ENCODE data around the gene TRAF3IP3. TPM values are rescaled to one million over a fixed set of nuclear protein-coding genes. Genes with fewer than 3 reads are reported as not detected.

Gene TRAF3IP3, protein sequence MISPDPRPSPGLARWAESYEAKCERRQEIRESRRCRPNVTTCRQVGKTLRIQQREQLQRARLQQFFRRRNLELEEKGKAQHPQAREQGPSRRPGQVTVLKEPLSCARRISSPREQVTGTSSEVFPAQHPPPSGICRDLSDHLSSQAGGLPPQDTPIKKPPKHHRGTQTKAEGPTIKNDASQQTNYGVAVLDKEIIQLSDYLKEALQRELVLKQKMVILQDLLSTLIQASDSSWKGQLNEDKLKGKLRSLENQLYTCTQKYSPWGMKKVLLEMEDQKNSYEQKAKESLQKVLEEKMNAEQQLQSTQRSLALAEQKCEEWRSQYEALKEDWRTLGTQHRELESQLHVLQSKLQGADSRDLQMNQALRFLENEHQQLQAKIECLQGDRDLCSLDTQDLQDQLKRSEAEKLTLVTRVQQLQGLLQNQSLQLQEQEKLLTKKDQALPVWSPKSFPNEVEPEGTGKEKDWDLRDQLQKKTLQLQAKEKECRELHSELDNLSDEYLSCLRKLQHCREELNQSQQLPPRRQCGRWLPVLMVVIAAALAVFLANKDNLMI
- 0.47 TPM for total RNA-seq

DNA sequence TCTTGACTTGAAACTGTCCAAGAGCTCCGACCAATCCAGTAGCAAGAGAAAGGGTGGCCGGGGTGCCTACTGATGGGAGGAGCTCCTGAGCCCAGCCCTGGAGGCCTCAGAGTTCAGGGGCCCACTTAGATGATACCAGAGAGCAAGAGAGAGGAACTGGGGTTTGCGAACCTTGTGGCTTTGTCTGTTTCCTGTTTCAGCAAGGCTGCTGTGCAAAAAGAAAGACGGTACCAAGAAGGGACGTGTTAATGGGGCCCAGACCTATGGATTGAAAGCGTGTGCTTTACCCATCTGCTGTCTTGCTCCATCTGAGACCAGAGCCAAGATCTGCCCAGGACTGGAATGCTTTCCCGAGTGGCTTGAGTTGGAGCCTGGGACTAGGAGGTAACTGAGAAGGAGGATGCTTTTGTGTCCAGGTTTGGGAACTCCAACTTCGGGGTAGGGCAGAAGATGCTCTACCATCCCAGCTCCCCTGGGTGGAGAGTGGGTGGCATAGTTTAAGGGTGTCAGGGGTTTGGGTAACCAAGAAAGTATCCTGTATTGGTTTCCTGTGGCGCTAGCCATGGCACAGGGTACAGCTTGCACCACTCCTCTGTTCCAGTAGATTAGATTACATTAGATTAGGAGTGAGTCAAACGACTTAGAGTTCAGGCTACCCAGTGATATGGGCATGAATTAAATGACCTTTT is at the start of gene TRAF3IP3:
Gene TRAF3IP3 (plus strand): TSS at position 128 of the 689 bp plus-strand sequence. CDS start 3,987 bp downstream, outside the sequence.
- no peak for DNase-seq

DNA sequence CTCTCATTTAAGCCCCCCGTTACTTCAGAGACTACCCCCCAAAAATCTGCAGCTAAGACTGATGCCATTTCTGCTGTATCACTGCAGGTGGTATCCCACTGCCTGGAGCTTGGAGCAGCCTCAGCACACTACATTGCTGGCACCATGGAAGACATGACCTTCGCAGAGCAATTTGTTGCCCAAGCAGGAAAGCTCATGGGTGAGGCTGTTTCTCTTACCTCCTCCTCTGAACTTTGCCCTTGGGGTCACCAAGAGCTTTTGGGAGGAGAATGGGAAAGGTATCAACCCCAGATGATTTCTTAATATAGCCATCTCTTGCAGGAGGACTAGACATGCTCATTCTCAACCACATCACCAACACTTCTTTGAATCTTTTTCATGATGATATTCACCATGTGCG is 49.2 kb upstream of the TRAF3IP3 start:
- no peak for DNase-seq

DNA sequence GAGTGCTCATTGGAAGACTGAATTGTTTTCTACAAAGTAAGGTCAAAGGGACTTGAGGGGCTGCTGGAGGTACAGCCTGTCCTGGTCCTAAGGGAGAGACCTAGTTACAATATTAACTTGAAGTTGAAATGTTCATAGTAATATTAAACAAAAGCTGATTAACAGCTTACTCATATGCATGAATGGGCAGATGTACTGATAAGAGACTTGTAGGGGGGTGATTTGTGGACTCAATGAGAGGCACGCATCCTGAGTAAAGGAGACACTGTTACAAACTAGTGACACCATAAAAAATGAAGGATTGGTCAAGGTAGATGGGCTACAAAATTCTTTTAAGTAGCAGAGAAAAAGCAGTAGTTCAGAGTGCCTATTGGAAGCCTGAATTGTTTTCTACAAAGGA is 48.5 kb upstream of the TRAF3IP3 start:
- DNase-seq: no peak

DNA sequence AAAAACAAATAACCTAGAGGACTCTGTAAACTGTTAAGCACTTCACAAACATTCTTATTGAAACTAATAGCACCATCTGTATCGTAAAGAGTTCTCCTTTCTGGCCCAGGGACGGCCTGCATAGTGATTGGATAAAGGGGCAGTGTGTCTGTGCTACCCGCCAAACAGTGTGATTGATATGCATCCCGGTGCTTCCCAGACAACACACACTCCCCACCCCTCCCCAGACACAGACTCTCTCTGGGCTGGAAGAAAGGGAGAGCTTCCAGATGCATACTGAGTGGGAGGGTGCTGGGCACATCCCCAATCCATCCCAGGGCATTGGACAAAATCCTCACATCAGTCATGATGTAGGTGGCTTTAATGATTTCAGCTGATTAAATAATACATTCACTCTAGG is 47.6 kb upstream of the TRAF3IP3 start:
- no peak for DNase-seq

DNA sequence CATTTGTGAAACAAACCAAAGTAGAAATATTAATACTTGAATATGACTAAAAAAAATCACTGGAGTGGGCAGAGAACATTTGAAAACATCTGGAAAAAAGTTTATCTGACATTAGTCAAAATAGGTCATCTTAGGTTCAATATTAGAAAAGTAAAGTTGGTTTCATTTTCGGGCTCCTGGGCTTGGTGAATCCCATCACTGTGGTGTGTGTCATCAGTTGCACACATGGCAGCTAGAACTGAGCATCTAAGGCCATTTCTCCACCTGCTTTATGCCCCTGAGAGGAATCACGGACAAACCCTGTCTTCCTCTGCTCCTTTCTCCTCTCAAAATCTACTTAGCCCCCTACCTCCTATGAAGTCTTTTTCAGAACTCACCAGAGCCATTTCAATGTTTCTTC is 45.8 kb upstream of the TRAF3IP3 start:
- no peak for DNase-seq

- DNase-seq: no peak
Observed at GRCh38 chr1:209710847-209711246, 45.0 kb upstream of the TRAF3IP3 start.

DNA sequence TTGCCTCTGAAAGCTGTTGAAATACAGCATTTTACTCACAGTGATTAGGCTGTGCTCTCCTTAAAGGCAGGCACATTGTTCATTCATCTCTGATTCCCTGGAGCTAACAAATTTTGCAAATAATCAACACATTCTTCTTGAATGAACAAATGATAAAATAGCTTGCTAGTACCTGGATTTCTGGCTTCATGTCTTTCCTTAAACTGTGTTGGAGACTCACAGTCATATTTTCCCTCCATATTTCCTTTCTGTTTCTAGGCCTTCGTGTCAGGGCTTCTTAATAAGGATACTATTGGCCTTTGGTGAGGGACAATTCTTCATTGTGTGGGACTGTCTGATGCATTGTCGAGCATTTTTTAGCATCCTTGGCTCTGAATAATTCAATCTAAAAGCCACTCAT is 41.5 kb upstream of the TRAF3IP3 start:
- DNase-seq: no peak

DNA sequence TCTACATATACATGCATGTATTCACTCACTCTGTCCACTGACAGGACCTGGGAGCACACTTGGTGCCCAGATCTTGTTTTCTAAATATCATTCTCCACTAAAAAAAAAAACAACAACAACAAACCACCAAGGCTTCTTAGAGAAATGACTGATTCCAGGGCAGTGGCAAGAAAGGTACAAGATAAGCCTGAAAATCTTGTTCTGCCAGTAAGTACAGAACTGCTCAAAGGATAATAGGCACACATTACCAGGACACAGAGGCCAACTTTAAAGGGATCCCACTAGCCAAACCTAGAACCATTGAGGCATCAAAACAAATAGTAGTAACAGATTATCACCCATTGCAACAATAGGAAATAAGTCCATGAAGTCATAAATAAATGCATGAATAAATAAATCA is 40.5 kb upstream of the TRAF3IP3 start:
- no peak for DNase-seq

DNA sequence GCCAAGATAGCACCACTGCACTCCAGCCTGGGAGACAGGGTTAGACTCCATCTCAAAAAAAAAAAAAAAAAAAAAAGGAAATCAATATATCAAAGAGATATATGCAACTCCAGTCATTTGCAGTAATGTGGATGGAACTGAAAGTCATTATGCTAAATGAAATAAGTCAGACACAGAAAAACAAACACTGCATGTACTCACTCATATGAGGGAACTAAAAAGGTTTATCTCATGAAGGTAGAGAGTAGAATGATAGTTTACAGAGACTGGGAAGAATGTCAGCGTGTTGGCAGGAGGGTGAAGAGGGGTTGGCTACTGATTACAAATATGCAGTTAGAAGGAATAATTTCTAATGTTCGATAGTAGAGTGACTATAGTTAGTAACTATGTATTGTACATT is 38.0 kb upstream of the TRAF3IP3 start:
- no peak for DNase-seq

GRCh38 chr1:209720326-209720725 is 35.5 kb upstream of the TRAF3IP3 start:
- DNase-seq: no peak

DNA sequence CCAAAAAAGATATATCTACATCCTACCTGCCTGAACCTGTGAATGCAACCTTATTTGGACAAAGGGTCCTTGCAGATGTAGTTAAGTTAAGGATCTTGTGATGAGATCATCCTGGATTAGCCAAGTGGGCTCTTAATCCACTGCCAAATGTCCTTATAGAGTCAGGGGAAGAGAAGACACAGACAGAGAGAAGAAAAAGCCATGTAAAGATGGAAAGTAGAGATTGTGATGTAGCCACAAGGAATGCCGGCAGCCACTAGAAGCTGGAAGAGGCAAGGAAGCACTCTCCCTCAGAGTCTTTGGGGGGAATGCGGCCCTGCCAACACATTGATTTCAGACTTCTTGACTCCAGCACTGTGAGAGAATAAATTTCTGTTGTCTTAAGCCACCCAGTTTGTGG is 35.0 kb upstream of the TRAF3IP3 start:
- no peak for DNase-seq

- no peak for DNase-seq
Observed at GRCh38 chr1:209721323-209721722, 34.5 kb upstream of the TRAF3IP3 start.

DNA sequence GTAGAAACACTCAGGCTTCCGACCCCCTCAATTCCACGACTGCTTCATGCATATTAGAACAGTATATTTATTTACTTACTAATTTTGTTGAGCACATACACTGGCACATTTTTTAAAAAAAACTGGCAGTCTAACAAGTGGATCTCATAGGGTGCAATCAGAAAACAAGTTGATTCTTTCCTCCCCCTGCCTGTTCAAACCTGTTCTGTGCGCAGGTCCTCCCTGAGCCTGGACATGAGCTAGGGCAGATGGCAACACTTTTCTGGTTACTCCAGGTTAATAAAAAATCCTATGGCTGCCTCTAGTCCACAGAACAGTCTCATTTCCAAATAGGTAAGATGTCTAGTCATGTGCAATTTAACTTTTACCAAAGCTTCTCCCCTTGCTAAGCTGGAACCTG is 32.6 kb upstream of the TRAF3IP3 start:
- no peak for DNase-seq

- no peak for DNase-seq
Observed at GRCh38 chr1:209723756-209724693, 31.8 kb upstream of the TRAF3IP3 start.

- no peak for DNase-seq
Observed at GRCh38 chr1:209727286-209727685, 28.6 kb upstream of the TRAF3IP3 start.

DNA sequence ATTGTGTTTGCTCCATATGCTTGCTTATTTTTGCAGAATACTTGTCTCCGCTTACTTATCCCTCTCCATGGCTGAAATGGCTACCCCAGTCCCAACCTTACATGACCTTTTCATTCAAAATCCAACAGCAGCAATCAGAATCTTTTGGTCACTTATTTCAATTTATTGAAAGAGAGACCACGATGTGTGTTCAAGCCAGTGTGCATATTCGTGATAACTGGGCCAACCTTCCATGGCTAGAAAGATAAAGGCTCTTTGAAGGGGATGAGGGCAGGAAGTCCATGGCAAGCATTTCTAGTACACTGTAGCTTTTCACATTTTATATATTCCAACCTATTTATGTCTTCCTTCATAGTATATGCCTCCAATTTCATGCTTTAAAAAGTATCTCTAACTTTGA is 28.1 kb upstream of the TRAF3IP3 start:
- no peak for DNase-seq

DNA sequence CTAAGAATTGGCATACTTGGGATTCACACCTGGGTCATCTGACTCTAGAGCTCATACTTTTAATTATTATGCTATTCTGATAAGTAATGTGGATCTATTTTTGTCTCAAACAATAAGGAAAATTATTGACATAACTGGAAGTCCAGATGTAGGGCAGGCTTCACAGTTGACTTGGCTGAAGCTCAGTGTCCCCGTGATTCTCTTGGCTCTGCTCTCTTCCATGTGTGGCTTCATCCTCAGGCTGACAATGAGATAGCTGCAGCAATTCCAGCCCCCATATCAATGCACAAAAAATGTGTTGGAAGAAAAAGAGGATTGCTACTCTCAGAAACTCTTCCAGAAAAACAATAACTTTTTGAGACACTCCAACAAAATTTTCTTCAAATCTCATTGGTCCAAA is 27.4 kb upstream of the TRAF3IP3 start:
- DNase-seq: peak; percentile 10

GRCh38 chr1:209729436-209729835 is 26.4 kb upstream of the TRAF3IP3 start:
- DNase-seq: no peak

GRCh38 chr1:209732725-209733124 is 23.1 kb upstream of the TRAF3IP3 start:
- no peak for DNase-seq

DNA sequence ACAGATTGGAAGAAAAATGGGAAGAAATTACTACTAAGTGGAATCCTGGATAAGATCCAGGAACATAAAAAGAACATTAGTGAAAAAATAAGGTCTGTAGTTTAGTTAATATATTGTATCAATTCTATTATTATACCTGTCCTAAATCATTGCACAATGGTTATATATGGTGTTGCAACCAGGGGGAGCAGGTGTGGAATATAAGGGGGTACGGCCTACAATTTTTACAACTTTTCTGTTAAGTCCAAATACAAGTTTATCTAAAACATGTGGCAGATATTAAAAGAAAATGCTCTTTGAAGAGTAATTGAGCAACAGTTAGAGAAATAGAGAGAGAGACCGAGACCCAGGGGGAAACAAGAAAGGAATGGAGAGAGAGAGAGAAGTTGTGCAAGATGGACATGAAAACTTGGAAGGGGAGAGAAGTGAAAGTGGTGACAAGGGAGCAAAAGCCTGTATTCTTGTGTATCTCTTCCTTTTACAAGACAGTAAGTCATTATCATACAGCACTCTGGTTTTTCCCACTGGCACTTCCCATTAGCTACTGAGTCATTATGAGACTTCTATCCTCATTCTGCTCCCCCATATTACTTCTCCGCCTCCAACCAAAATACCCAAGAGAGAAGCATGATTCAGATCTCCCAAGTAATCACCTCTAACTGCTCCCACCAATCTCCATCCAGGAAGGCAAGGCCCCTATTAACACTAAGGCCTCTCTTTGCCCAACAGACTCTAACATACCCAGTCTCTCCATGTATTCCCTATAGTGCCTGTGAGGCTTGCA is 22.3 kb upstream of the TRAF3IP3 start:
- DNase-seq: no peak

GRCh38 chr1:209736490-209737117 is 19.2 kb upstream of the TRAF3IP3 start:
- no peak for DNase-seq
